OCI-LY7 (cell line): ENCODE measurements around the gene CDC25B.

ENCODE experiments used
- CTCF ChIP-seq: fragments of 200-600 bp; sonication (generic); conservative IDR thresholded peaks from 2 replicates; pipeline ENCODE4 v1.5.1; 2014; ENCODE audit warnings: mild to moderate bottlenecking, antibody characterized with exemption, low read length, moderate library complexity, mixed read lengths
- EZH2phosphoT487 ChIP-seq: fragments of 200-600 bp; sonication (generic); IDR thresholded peaks from 2 replicates; pipeline ENCODE4 v1.6.1; 2018; ENCODE audit warnings: low read depth, borderline replicate concordance, mild to moderate bottlenecking, mixed run types, antibody characterized with exemption, low read length, moderate library complexity, mixed read lengths

GRCh38 chr20:3842348-3842930, 46.3 kb downstream of the CDC25B start:
- no peak for TF ChIP-seq CTCF
- TF ChIP-seq EZH2phosphoT487: no peak
